HG02763 (cell line): ENCODE data around the gene KLK7.

Source experiments
- ATAC-seq: cut with Tn5 transposase; IDR thresholded peaks from one replicate; pipeline ENCODE4 v1.9.1; 2021; ENCODE audit warnings: mild to moderate bottlenecking, moderate library complexity; ENCODE audit not compliant: unreplicated experiment

The KLK7 gene

GRCh38 chr19:50939596-50939995, 44.1 kb downstream of the KLK7 start:
- no peak for ATAC-seq

- no peak for ATAC-seq
Observed at GRCh38 chr19:50933640-50934039, 50.1 kb downstream of the KLK7 start.

- ATAC-seq: no peak
Observed at GRCh38 chr19:50932690-50933083, 51.0 kb downstream of the KLK7 start.

- no peak for ATAC-seq
Observed at GRCh38 chr19:50932018-50932689, 51.6 kb downstream of the KLK7 start.

GRCh38 chr19:50931023-50931422, 52.7 kb downstream of the KLK7 start:
- no peak for ATAC-seq

GRCh38 chr19:50928831-50929230, 54.9 kb downstream of the KLK7 start:
- ATAC-seq: no peak
